ENCODE data around the gene GRIN3A. TPM values are rescaled to one million over a fixed set of nuclear protein-coding genes. Genes with fewer than 3 reads are reported as not detected.
A peak's percentile ranks its signal among the peaks of the same experiment; 100 is the strongest.

Gene GRIN3A
- total RNA-seq, 4 donors from 2014 or later, result under 0.01 to 0.06 TPM; not detected in 2

GRCh38 chr9:101533334-101534204 is 204.9 kb downstream of the GRIN3A start, which contains the start of gene RNF20:
Gene RNF20, plus strand, starts transcription at chr9:101533853. Its CDS starts 1,571 bp downstream, at chr9:101535424.
- H3K36me3 ChIP-seq, result peaks cover 0 to 30% (median 7%) of the 10 kb centered on the region in 3 donors
- peak within 1 kb of the TSS; percentile 89 to 98 (median 97) for H3K27ac ChIP-seq
- 1% methylated on average over 34 to 38 of the region's 45 CpGs for WGBS, 2 donors
- intact Hi-C loops (cut with DNase I), result no loop called here
- H3K9me3 ChIP-seq, result no peaks in the 10 kb centered on the region
- TF ChIP-seq CTCF (IDR thresholded peaks at IDR 0.05), result peak in 1 of 6 experiments; percentile 12
- TF ChIP-seq POLR2A (IDR thresholded peaks at IDR 0.05), result peak in 2 of 4 donors; percentile 23 to 37
- H3K4me3 ChIP-seq, result peak within 1 kb of the TSS; percentile 45 to 94 (median 76)
- no peaks in the 10 kb centered on the region for H3K27me3 ChIP-seq
- H3K4me1 ChIP-seq, result peaks cover 4 to 54% (median 22%) of the 10 kb centered on the region in 3 donors
- peak; percentile 98 for DNase-seq

DNA sequence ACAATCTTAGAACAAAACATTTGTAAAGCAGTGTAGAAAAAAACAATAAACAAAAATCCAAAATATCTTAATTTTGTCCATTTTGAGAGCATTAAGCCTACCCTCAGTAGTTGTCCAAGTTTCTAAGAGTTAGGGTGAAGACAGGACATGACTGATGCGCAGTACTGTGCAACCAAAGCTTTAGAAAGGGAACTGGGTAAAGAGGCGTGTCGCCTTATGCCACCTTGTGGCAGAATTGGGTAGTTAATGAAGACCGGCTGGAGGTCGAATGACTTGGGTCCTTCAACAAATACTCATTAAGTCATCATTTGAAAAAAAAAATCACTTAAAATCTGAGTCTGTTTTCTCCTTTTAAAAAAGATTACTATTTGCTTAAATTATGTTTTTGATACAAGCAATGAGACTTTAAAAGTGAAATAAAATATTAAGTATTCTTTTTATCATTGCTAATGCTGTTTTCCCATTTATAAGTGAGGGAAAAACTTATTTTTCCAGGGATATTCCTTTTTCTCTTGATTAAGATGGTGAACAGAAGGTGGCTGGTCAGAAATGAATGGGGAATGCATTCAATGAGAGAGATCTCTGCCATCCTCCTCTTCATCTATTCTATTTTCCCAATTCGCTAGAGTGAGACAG is 208.3 kb downstream of the GRIN3A start:
- no peak overlapping the region for H3K4me3 ChIP-seq
- no peak overlapping the region for H3K27ac ChIP-seq
- no peaks in the 10 kb centered on the region for H3K27me3 ChIP-seq
- 16% methylated on average over 6 of the region's 6 CpGs for WGBS, 2 donors
- DNase-seq, result no peak
- peaks cover 0 to under 1% (median 0%) of the 10 kb centered on the region in 3 donors for H3K36me3 ChIP-seq
- peaks cover 4 to 32% (median 13%) of the 10 kb centered on the region in 3 donors for H3K4me1 ChIP-seq
- intact Hi-C loops (cut with DNase I), result no loop called here
- H3K9me3 ChIP-seq, result no peaks in the 10 kb centered on the region
- TF ChIP-seq CTCF (IDR thresholded peaks at IDR 0.05) (peak; percentile 63 to 88 (median 86)), POLR2A (IDR thresholded peaks at IDR 0.05) (no peak)

- Histone ChIP-seq H3K4me3 (no peak overlapping the region), H3K36me3 (no peaks in the 10 kb centered on the region), H3K9me3 (no peaks in the 10 kb centered on the region), H3K27ac (no peak overlapping the region), H3K4me1 (peaks cover 2 to 17% (median 2%) of the 10 kb centered on the region in 3 donors), H3K27me3 (no peaks in the 10 kb centered on the region)
- DNase-seq, result no peak
- intact Hi-C loops (cut with DNase I), result loop anchor here (5.0 kb wide), 1 partner anchor 71 kb away; no protein-coding TSS in a partner anchor
- TF ChIP-seq CTCF (IDR thresholded peaks at IDR 0.05) (no peak), POLR2A (IDR thresholded peaks at IDR 0.05) (no peak)
Observed at GRCh38 chr9:101528015-101528414, 210.4 kb downstream of the GRIN3A start.

GRCh38 chr9:101527066-101527465 is 211.4 kb downstream of the GRIN3A start:
- Histone ChIP-seq H3K4me3 (no peak overlapping the region), H3K27me3 (no peaks in the 10 kb centered on the region), H3K4me1 (peaks cover 0 to 8% (median 0%) of the 10 kb centered on the region in 3 donors), H3K9me3 (no peaks in the 10 kb centered on the region), H3K36me3 (no peaks in the 10 kb centered on the region), H3K27ac (no peak overlapping the region)
- DNase-seq, result no peak
- TF ChIP-seq POLR2A (IDR thresholded peaks at IDR 0.05) (no peak), CTCF (IDR thresholded peaks at IDR 0.05) (no peak)
- WGBS, 2 donors, result 45 to 65% methylated on average over 6 of the region's 6 CpGs
- intact Hi-C loops (cut with DNase I), result loop anchor here (5.0 kb wide), 1 partner anchor 70 kb away; no protein-coding TSS in a partner anchor

- no peak for DNase-seq
- TF ChIP-seq CTCF (IDR thresholded peaks at IDR 0.05), result no peak
- no peak for TF ChIP-seq POLR2A (IDR thresholded peaks at IDR 0.05)
- intact Hi-C loops (cut with DNase I), result no loop called here
- WGBS, 2 donors, result 50 to 65% methylated on average over 1 to 3 of the region's 6 CpGs
- H3K9me3 ChIP-seq, result no peaks in the 10 kb centered on the region
- H3K27ac ChIP-seq, result no peak overlapping the region
- no peak overlapping the region for H3K4me3 ChIP-seq
- no peaks in the 10 kb centered on the region for H3K36me3 ChIP-seq
- H3K4me1 ChIP-seq, result no peaks in the 10 kb centered on the region
- H3K27me3 ChIP-seq, result no peaks in the 10 kb centered on the region
Observed at GRCh38 chr9:101524371-101524770, 214.1 kb downstream of the GRIN3A start.

Data from esophagus squamous epithelium (tissue), 5 donors.